Cardiac fibroblast (primary cell): Measurements from ENCODE around the gene VAV2.

Experiments
- DNase-seq, 2 donors: peaks; one replicate each; pipeline versions ENCODE4 v3.0.0 to v3.0.0-alpha.2; 2010; ENCODE audit warnings: low read depth in 2 of 2
- H3K4me3 ChIP-seq, 2 donors: replicated peaks in 1 of 2; 1 replicate in 1 of 2; 2 replicates in 1 of 2; pipeline ENCODE4 v1.5.1; 2011; ENCODE audit warnings: low read depth in 2 of 2, low read length in 2 of 2, mild to moderate bottlenecking in 2 of 2, moderate library complexity in 1 of 2
- CTCF ChIP-seq: IDR thresholded peaks from one replicate; pipeline ENCODE4 v1.5.1; 2011; ENCODE audit warnings: low read depth, mild to moderate bottlenecking, low read length, inconsistent platforms

The VAV2 gene

GRCh38 chr9:133857639-133858038 lies 134.5 kb downstream of the VAV2 start:
- TF ChIP-seq CTCF, result no peak
- no peak for DNase-seq
- H3K4me3 ChIP-seq, result no peak overlapping the region

GRCh38 chr9:133856798-133857197 lies 135.3 kb downstream of the VAV2 start:
- no peak for DNase-seq
- TF ChIP-seq CTCF, result no peak
- no peak overlapping the region for H3K4me3 ChIP-seq

- H3K4me3 ChIP-seq, result no peak overlapping the region
- no peak for TF ChIP-seq CTCF
- DNase-seq, result peak; percentile 90 to 93
These were observed 136.2 kb downstream of the VAV2 start for GRCh38 chr9:133855802-133856521.

- no peak for DNase-seq
- TF ChIP-seq CTCF, result no peak
- H3K4me3 ChIP-seq, result no peak overlapping the region
These were observed 136.8 kb downstream of the VAV2 start for GRCh38 chr9:133855371-133855770.

GRCh38 chr9:133854765-133855164 lies 137.4 kb downstream of the VAV2 start:
- no peak overlapping the region for H3K4me3 ChIP-seq
- no peak for DNase-seq
- no peak for TF ChIP-seq CTCF

GRCh38 chr9:133854048-133854447 lies 138.1 kb downstream of the VAV2 start:
- TF ChIP-seq CTCF, result no peak
- no peak for DNase-seq
- H3K4me3 ChIP-seq, result no peak overlapping the region

GRCh38 chr9:133853331-133853730 lies 138.8 kb downstream of the VAV2 start:
- DNase-seq, result no peak
- TF ChIP-seq CTCF, result no peak
- no peak overlapping the region for H3K4me3 ChIP-seq
